ENCODE results near the gene IGF2.

The IGF2 gene

GRCh38 chr11:2088284-2088683, 50.9 kb downstream of the IGF2 start:
- no peak for DNase-seq (ENCODE audit: low read depth in 1 of 2, low spot score in 1 of 2)
- no peaks in the 10 kb centered on the region for H3K27me3 ChIP-seq (ENCODE audit: insufficient read depth, poor library complexity, severe bottlenecking)
- no peak for TF ChIP-seq GABPA (IDR thresholded peaks at IDR 0.05; ENCODE audit: low read depth)
- no peak overlapping the region for H3K27ac ChIP-seq (replicated peaks)
- H3K4me3 ChIP-seq (replicated peaks; ENCODE audit: insufficient read depth, low read length): no peak overlapping the region

- no peak for DNase-seq (ENCODE audit: low read depth in 1 of 2, low spot score in 1 of 2)
- H3K4me3 ChIP-seq (replicated peaks; ENCODE audit: insufficient read depth, low read length): no peak overlapping the region
- no peak for TF ChIP-seq GABPA (IDR thresholded peaks at IDR 0.05; ENCODE audit: low read depth)
- TF ChIP-seq SPI1 (IDR thresholded peaks at IDR 0.05; ENCODE audit: borderline replicate concordance, low read depth): no peak
- TF ChIP-seq REST (IDR thresholded peaks at IDR 0.05; ENCODE audit: insufficient replicate concordance, low read depth): no peak
- no peak for TF ChIP-seq POLR2AphosphoS5 (IDR thresholded peaks at IDR 0.05; ENCODE audit: low read depth)
- no peak for TF ChIP-seq CTCF (IDR thresholded peaks at IDR 0.05; ENCODE audit: insufficient read depth, low read length)
- H3K27ac ChIP-seq (replicated peaks): no peak overlapping the region
- H3K27me3 ChIP-seq (ENCODE audit: insufficient read depth, poor library complexity, severe bottlenecking): no peaks in the 10 kb centered on the region
Observed at GRCh38 chr11:2086239-2087040, 52.7 kb downstream of the IGF2 start.

GRCh38 chr11:2085251-2086066, 53.7 kb downstream of the IGF2 start:
- Histone ChIP-seq H3K27me3 (ENCODE audit: insufficient read depth, poor library complexity, severe bottlenecking) (no peaks in the 10 kb centered on the region), H3K27ac (replicated peaks) (no peak overlapping the region), H3K4me3 (replicated peaks; ENCODE audit: insufficient read depth, low read length) (no peak overlapping the region)
- TF ChIP-seq CTCF (IDR thresholded peaks at IDR 0.05; ENCODE audit: insufficient read depth, low read length) (no peak), GABPA (IDR thresholded peaks at IDR 0.05; ENCODE audit: low read depth) (no peak), POLR2AphosphoS5 (IDR thresholded peaks at IDR 0.05; ENCODE audit: low read depth) (no peak), REST (IDR thresholded peaks at IDR 0.05; ENCODE audit: insufficient replicate concordance, low read depth) (no peak), SPI1 (IDR thresholded peaks at IDR 0.05; ENCODE audit: borderline replicate concordance, low read depth) (no peak)
- DNase-seq (ENCODE audit: low read depth in 1 of 2, low spot score in 1 of 2): no peak

- Histone ChIP-seq H3K27me3 (ENCODE audit: insufficient read depth, poor library complexity, severe bottlenecking) (no peaks in the 10 kb centered on the region), H3K4me3 (replicated peaks; ENCODE audit: insufficient read depth, low read length) (no peak overlapping the region), H3K27ac (replicated peaks) (no peak overlapping the region)
- TF ChIP-seq REST (IDR thresholded peaks at IDR 0.05; ENCODE audit: insufficient replicate concordance, low read depth) (no peak), POLR2AphosphoS5 (IDR thresholded peaks at IDR 0.05; ENCODE audit: low read depth) (no peak), GABPA (IDR thresholded peaks at IDR 0.05; ENCODE audit: low read depth) (no peak), CTCF (IDR thresholded peaks at IDR 0.05; ENCODE audit: insufficient read depth, low read length) (no peak), SPI1 (IDR thresholded peaks at IDR 0.05; ENCODE audit: borderline replicate concordance, low read depth) (no peak)
- DNase-seq (ENCODE audit: low read depth in 1 of 2, low spot score in 1 of 2): no peak
Observed at GRCh38 chr11:2084721-2085120, 54.5 kb downstream of the IGF2 start.

All from HL-60 (cell line).